ENCODE data around the gene HSP90AB1. TPM values are rescaled to one million over a fixed set of nuclear protein-coding genes. Genes with fewer than 3 reads are reported as not detected.

HSP90AB1 gene
- total RNA-seq, 1 donor from 2014 or later: 463 TPM

- no peak for DNase-seq (ENCODE audit: extremely low spot score in 2 of 2)
- no peaks in the 10 kb centered on the region for H3K9me3 ChIP-seq
- peak within 1 kb of the TSS; percentile 98 for H3K27ac ChIP-seq
- TF ChIP-seq POLR2A (IDR thresholded peaks at IDR 0.05) (peak in 1 of 2 donors; percentile 47), CTCF (IDR thresholded peaks at IDR 0.05) (peak in 2 of 3 experiments; percentile 42 to 75), POLR2AphosphoS5 (IDR thresholded peaks at IDR 0.05; ENCODE audit: insufficient read depth in 1 of 2, low read depth in 1 of 2) (peak in 1 of 2 donors; percentile 62)
- intact Hi-C loops (cut with DNase I): no loop called here
- peak within 1 kb of the TSS; percentile 91 to 92 for H3K4me3 ChIP-seq
- peaks cover 0 to 30% of the 10 kb centered on the region in 2 donors for H3K36me3 ChIP-seq
- no peaks in the 10 kb centered on the region for H3K27me3 ChIP-seq
- H3K4me1 ChIP-seq: peaks cover 25% of the 10 kb centered on the region
Measured at GRCh38 chr6:44257025-44257752, 10.3 kb downstream of the HSP90AB1 start, which contains the start of gene SLC35B2. SLC35B2 (minus strand) TSS chr6:44257528; CDS start chr6:44257410, 118 bp downstream.

- H3K27ac ChIP-seq: peak overlapping the region; percentile 98
- peak overlapping the region; percentile 91 to 92 for H3K4me3 ChIP-seq
- no peak for DNase-seq (ENCODE audit: extremely low spot score in 2 of 2)
- no peak for TF ChIP-seq POLR2A (IDR thresholded peaks at IDR 0.05)
- no peak for TF ChIP-seq POLR2AphosphoS5 (IDR thresholded peaks at IDR 0.05; ENCODE audit: insufficient read depth in 1 of 2, low read depth in 1 of 2)
- TF ChIP-seq CTCF (IDR thresholded peaks at IDR 0.05): no peak
- intact Hi-C loops (cut with DNase I): no loop called here
- H3K4me1 ChIP-seq: peaks cover 31% of the 10 kb centered on the region
- H3K9me3 ChIP-seq: no peaks in the 10 kb centered on the region
- H3K36me3 ChIP-seq: peaks cover 0 to 24% of the 10 kb centered on the region in 2 donors
- H3K27me3 ChIP-seq: no peaks in the 10 kb centered on the region
Measured at GRCh38 chr6:44257753-44258324, 10.9 kb downstream of the HSP90AB1 start.

- intact Hi-C loops (cut with DNase I): no loop called here
- Histone ChIP-seq H3K9me3 (no peaks in the 10 kb centered on the region), H3K36me3 (peaks cover 0 to 18% of the 10 kb centered on the region in 2 donors), H3K4me1 (peaks cover 37% of the 10 kb centered on the region), H3K27ac (peak overlapping the region; percentile 98), H3K27me3 (no peaks in the 10 kb centered on the region), H3K4me3 (no peak overlapping the region)
- DNase-seq (ENCODE audit: extremely low spot score in 2 of 2): no peak
- TF ChIP-seq POLR2AphosphoS5 (IDR thresholded peaks at IDR 0.05; ENCODE audit: insufficient read depth in 1 of 2, low read depth in 1 of 2): no peak
- no peak for TF ChIP-seq POLR2A (IDR thresholded peaks at IDR 0.05)
- TF ChIP-seq CTCF (IDR thresholded peaks at IDR 0.05): no peak
Measured at GRCh38 chr6:44258325-44258863, 11.5 kb downstream of the HSP90AB1 start.

DNA sequence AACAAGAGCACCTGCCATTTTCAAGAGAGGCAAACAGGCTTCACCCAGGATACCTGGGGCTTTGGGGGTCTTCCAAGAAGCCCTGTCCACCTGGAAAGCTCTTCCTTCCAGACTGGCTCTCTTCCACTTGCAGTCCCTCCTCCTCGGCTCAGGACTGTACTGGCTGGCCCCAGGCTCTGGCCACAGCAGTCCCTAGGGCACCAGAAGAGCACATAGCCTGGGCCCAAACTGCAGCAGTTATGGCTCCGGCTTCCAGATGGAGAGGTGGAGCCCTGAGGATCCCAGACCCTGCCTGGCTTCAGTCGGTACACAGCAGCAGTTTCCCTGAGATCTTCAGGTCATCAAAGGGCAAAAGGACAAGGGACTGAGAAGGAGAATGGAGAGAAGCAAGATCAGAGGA is 12.0 kb downstream of the HSP90AB1 start:
- TF ChIP-seq CTCF (IDR thresholded peaks at IDR 0.05) (no peak), POLR2AphosphoS5 (IDR thresholded peaks at IDR 0.05; ENCODE audit: insufficient read depth in 1 of 2, low read depth in 1 of 2) (no peak), POLR2A (IDR thresholded peaks at IDR 0.05) (no peak)
- Histone ChIP-seq H3K27me3 (no peaks in the 10 kb centered on the region), H3K27ac (no peak overlapping the region), H3K36me3 (peaks cover 0 to 13% of the 10 kb centered on the region in 2 donors), H3K4me1 (peaks cover 42% of the 10 kb centered on the region), H3K4me3 (no peak overlapping the region), H3K9me3 (no peaks in the 10 kb centered on the region)
- DNase-seq (ENCODE audit: extremely low spot score in 2 of 2): no peak
- intact Hi-C loops (cut with DNase I): no loop called here
